Measurements from ENCODE around the gene AUTS2.

Gene AUTS2

DNA sequence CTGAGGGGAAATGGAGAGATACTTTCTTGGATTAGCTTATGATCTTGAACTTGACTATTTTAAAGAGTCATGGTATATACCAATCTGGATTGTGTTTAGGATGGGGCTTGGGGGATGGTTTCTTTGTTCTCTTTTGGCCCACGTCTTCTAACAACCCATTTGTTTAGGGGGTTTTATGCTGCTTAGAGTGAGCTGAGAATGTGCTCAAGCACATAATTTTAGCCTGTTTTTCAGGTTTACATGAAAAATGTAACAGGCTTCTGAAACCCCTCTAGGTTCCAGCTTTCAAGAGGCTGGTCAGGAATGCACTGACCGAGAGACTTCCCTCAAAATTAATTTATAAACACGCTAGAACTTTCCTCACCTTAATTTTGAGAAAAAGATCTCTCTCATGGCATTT, 94.3 kb downstream of the AUTS2 start:
- DNase-seq = no peak

GRCh38 chr7:69693042-69693441, 94.8 kb downstream of the AUTS2 start:
- DNase-seq = no peak

GRCh38 chr7:69696054-69696591, 97.8 kb downstream of the AUTS2 start:
- no peak for DNase-seq

GRCh38 chr7:69696686-69697685, 98.7 kb downstream of the AUTS2 start:
- no peak for DNase-seq

- DNase-seq = no peak
Observed at GRCh38 chr7:69698109-69698825, 100.0 kb downstream of the AUTS2 start.

- DNase-seq = no peak
Observed at GRCh38 chr7:69699931-69700330, 101.7 kb downstream of the AUTS2 start.

DNA sequence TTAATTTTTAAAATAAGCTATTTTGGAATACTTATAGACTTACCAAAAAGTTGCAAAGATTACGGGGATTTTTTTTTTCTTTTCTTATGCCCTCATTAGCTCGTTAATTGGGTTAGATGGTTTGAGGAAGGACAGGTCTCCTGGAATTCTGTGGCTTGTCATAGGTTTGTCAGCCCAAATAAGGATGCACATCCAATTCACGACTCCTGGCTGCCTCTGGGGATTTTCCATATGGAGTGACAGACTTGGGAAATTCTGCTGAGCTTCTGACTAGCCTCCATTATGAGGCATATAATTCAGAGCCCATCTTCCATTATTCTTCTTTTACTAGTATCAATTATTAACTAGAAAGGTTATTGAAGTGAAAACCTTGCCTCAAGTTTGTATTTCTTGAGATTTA, 102.1 kb downstream of the AUTS2 start:
- DNase-seq = no peak

DNA sequence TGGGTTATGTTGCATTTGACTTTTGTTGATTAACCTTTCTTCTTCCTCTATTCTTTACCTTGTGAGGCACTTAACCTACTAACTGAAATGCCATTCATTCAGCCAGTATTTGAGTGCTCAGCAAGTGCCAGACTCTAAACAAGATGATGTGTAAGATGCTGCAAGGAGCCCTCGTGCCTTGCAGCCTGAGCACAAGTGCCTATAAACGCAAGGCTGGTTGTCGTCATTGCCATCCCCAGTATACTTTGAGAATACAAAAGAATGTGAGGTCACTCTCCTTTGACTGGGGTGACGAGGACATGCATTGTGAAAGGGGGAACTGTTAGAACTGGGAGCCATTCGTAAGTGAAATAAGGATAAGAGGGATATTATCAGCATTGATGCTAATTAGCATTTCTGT, 103.0 kb downstream of the AUTS2 start:
- no peak for DNase-seq

DNA sequence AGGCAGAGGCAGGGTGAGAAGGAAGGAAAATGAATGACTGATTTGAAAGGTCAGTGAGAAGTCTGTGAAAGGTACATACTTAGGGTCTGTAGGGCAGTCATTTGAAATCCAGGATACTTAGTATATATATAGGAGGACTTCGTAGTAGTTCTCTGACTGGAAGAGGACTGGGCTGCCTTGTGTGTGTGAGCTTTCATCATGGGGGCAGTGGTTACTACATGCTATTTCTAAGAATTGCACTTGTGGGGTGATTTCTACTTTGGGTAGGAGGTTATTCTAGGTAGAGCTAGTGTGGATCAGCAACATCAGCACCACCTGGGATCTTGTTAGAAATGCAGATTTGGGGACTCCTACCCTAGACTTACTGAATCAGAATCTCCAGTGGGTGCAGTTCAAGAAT, 104.1 kb downstream of the AUTS2 start:
- no peak for DNase-seq

- DNase-seq = no peak
Observed at GRCh38 chr7:69703099-69703498, 104.8 kb downstream of the AUTS2 start.

GRCh38 chr7:69706070-69706469, 107.8 kb downstream of the AUTS2 start:
- no peak for DNase-seq

- DNase-seq = no peak
Observed at GRCh38 chr7:69708857-69709256, 110.6 kb downstream of the AUTS2 start.

DNA sequence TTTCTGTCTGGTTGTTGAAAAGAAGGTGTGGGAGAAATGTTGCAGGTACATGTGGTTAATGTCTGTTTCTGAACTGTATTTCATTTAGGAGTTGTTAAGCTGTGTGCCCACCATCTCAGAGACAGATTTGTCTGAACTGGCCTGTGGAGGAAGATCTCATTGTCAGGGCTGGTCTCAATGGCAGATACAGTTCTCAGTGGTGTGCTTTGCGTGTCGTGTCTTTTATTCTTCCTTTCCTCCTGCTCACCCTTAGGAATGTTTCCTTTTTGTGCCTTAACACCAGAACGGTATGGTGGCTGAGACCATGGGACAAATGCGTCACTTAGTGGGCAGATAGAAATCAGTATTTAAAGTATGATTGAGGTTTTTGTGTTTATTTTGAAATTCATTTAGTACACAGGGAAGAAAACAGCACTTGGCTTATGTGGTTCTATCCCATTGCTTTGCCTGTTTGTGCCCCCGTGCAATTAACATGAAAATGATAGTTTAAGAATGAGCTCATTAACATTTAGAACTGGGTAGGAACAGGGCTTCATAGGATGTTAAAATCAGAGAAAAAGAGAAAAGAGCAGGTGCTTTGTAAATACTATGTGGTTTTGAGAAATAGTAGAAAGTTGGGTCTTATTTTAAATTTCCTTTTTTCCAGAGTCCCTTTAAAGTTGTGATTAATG, 112.6 kb downstream of the AUTS2 start:
- DNase-seq = no peak

- DNase-seq = no peak
Observed at GRCh38 chr7:69714886-69715576, 116.8 kb downstream of the AUTS2 start.

GRCh38 chr7:69717221-69717620, 118.9 kb downstream of the AUTS2 start:
- DNase-seq = no peak

GRCh38 chr7:69719717-69720116, 121.4 kb downstream of the AUTS2 start:
- no peak for DNase-seq

GRCh38 chr7:69722843-69723242, 124.6 kb downstream of the AUTS2 start:
- no peak for DNase-seq

GRCh38 chr7:69723663-69724062, 125.4 kb downstream of the AUTS2 start:
- no peak for DNase-seq

GRCh38 chr7:69728304-69728703, 130.0 kb downstream of the AUTS2 start:
- no peak for DNase-seq

GRCh38 chr7:69732203-69732602, 133.9 kb downstream of the AUTS2 start:
- DNase-seq = no peak

DNA sequence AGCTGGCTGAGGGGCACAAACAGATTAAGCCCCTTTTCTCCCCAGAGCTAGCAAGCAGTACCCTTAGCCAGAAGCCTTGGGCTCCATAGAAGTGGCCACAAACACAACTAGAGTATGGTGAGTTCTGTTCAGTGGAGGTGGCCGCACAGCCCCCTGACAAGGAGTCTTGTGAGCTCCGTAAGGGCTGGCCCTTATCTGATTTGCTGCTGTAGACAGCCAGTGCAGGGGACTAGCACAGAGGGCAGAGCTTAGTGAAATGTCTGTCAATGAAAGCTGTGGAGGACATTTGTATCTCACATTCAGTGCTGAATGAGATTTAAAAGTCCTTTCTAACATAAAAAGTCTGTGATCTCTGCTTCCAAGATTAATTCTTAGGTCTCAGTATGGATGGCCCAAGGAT, 137.3 kb downstream of the AUTS2 start:
- DNase-seq = no peak

DNA sequence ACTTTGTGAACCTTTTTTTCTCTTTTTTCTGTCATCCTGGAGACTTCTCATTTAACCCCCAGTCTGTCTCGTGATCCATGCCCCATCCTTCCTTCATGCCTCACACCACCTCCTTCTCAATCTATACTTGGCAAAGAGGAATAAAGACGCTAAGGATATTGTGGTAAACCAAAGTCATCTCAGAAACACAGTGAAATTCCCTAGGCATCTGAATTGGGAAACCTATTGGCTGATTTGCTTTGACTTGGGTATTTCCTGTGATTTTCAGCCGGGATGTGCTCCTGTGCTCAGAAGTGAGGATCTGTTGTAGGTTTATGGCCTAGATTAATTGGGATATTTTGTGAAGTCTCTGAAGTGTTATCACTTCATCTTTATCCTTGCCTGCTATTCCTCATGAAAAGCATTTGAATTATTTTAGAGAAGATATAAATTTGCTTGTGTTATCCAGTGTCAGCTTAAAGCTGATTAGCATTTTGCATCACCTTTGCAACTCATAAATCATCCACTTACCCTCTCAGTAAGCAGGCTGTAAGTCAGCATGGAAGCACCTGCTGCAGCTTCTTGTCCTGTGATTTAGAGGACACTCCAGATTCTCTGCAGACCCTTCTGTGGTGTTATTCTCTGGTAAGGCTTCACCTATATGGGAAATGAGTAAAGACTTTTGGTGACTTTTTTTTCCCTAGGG, 138.0 kb downstream of the AUTS2 start:
- no peak for DNase-seq

Measured in 8988T (cell line).